Measurements from ENCODE around the gene TRIO.

Gene TRIO

DNA sequence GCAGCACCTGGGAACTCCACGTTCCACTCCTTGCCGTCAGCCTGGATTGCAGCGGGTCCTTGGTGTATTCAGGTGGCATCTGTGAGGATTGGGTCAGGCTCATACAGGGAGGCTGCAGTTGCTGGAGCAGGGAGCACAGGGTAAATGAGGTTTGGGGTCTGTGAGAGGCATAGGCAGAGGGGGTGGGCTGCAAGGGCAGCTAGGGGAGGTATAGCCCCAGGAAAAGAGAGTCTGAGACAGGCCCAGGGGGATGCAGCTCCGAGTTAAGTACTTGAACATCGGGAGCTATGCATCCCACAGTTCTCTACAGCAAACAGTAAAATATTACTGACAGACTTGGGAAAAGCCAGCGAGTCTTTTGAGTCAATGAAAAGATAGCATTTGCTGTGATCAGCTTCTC, 101.6 kb downstream of the TRIO start:
- TF ChIP-seq, protein P1, sequence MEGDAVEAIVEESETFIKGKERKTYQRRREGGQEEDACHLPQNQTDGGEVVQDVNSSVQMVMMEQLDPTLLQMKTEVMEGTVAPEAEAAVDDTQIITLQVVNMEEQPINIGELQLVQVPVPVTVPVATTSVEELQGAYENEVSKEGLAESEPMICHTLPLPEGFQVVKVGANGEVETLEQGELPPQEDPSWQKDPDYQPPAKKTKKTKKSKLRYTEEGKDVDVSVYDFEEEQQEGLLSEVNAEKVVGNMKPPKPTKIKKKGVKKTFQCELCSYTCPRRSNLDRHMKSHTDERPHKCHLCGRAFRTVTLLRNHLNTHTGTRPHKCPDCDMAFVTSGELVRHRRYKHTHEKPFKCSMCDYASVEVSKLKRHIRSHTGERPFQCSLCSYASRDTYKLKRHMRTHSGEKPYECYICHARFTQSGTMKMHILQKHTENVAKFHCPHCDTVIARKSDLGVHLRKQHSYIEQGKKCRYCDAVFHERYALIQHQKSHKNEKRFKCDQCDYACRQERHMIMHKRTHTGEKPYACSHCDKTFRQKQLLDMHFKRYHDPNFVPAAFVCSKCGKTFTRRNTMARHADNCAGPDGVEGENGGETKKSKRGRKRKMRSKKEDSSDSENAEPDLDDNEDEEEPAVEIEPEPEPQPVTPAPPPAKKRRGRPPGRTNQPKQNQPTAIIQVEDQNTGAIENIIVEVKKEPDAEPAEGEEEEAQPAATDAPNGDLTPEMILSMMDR (IDR thresholded peaks at IDR 0.05; ENCODE audit: control insufficient read depth, extremely low read depth, insufficient read depth) = no peak
- no peak overlapping the region for H3K4me3 ChIP-seq (ENCODE audit: low read depth, low read length)
- DNase-seq (ENCODE audit: low read depth) = no peak

GRCh38 chr5:14245132-14245925, 102.2 kb downstream of the TRIO start:
- TF ChIP-seq, protein P1 (IDR thresholded peaks at IDR 0.05; ENCODE audit: control insufficient read depth, extremely low read depth, insufficient read depth) = no peak
- no peak for DNase-seq (ENCODE audit: low read depth)
- no peak overlapping the region for H3K4me3 ChIP-seq (ENCODE audit: low read depth, low read length)

GRCh38 chr5:14246350-14247053, 103.4 kb downstream of the TRIO start:
- TF ChIP-seq, protein P1 (IDR thresholded peaks at IDR 0.05; ENCODE audit: control insufficient read depth, extremely low read depth, insufficient read depth) = no peak
- no peak for DNase-seq (ENCODE audit: low read depth)
- no peak overlapping the region for H3K4me3 ChIP-seq (ENCODE audit: low read depth, low read length)

- TF ChIP-seq, protein P1 (IDR thresholded peaks at IDR 0.05; ENCODE audit: control insufficient read depth, extremely low read depth, insufficient read depth) = no peak
- no peak overlapping the region for H3K4me3 ChIP-seq (ENCODE audit: low read depth, low read length)
- no peak for DNase-seq (ENCODE audit: low read depth)
Measured at GRCh38 chr5:14247054-14247386, 103.9 kb downstream of the TRIO start.

DNA sequence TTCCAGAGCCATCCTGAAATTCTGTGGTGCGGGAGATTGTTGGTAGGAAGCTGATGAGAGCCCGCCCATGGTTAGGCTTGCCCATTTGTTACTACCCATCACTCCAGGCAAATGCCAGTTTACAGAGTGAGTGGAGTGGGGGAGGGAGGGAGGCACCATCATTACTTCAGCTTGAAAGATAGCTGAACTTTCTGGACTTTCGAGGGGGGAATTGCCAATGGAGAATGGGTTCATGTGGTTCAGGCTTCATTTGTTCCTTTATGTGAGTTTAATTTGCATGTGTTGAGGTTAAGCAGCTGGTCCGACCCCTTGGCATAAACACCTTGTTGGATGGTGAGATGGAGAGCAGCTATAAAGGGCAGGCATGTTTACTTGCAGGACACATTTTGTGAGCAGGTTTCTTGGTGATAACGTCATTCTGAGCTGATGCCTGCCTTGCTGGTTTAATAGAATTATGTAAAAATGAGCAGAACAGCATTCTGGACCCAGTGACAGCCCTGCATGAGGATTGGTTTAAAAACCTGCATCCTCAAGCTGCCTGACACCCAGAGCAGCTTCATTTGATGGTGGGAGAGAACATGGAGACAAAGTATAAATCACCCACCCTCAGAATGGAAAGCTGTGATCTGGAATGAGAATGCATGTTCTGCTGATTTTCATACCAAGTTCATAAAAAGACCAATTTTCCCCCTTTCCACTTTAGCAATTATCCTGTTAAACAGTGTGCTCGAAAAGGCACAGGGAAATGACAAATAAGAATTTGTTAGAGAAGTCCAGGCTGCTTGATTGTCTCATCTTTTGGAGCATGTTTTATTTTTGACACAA, 106.3 kb downstream of the TRIO start:
- TF ChIP-seq, protein P1 (IDR thresholded peaks at IDR 0.05; ENCODE audit: control insufficient read depth, extremely low read depth, insufficient read depth) = no peak
- DNase-seq (ENCODE audit: low read depth) = no peak
- H3K4me3 ChIP-seq (ENCODE audit: low read depth, low read length) = no peak overlapping the region

DNA sequence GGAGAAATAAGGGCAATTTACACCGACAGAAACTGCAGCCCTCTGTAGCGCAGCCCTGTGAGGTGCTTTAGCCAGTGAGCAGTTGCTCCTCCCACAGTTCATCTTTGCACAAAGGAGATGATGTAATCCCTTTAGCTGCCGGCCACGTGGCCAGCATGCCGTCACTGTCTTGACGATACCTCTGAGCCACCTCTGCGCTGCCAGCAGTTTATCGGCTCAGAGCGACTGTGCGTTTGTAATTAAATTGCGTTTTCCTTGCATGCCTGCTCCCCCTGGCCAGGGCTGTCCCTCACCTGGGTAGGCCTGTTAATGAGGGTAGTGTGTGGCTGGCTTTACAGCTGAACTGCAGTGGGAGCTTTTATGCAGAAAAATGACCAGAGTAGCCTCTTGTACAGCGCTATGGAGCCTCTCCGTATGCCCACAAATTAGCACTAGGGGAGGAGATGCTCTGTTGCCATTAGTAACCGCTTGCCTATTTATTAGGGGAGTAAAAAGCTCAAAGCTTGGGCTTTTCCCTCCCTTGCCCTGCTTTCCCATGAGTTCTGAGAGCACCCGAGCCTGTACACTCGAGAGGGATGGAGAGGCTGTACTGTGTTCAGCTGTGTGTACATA, 107.0 kb downstream of the TRIO start:
- no peak for DNase-seq (ENCODE audit: low read depth)
- TF ChIP-seq, protein P1 (IDR thresholded peaks at IDR 0.05; ENCODE audit: control insufficient read depth, extremely low read depth, insufficient read depth) = no peak

More for the DNA sequence above, 107.0 kb downstream of the TRIO start:
- no peak overlapping the region for H3K4me3 ChIP-seq (ENCODE audit: low read depth, low read length)
